Activated CD4-positive, alpha-beta T cell treated with anti-CD3 and anti-CD28 coated beads, Interleukin-2, amount 10 ng/mL, durations not matched to agents 7 days and 5 days (primary cell): ENCODE data around the gene ZKSCAN3. TPM values are rescaled to one million over a fixed set of nuclear protein-coding genes. Genes with fewer than 3 reads are reported as not detected.

Experiments used
- CTCF ChIA-PET: fragments of 350-600 bp; sonication (Branson Sonifier 250); formaldehyde crosslinking; loops from one replicate; lab custom pipeline; 2021; ENCODE audit warnings: antibody characterized with exemption; lab: Charles Lee
- POLR2A ChIA-PET: fragments of 350-600 bp; sonication (Branson Sonifier 250); formaldehyde crosslinking; loops from one replicate; lab custom pipeline; 2021; ENCODE audit warnings: antibody characterized with exemption; lab: Charles Lee
- DNase-seq: peaks from one replicate; pipeline ENCODE4 v3.0.0-alpha.2; 2020
- H3K27ac Mint-ChIP-seq: one replicate; pipeline ENCODE4 v1.8.0; 2021; ENCODE audit warnings: mild to moderate bottlenecking, moderate library complexity, mixed read lengths
- H3K27me3 Mint-ChIP-seq: one replicate; pipeline ENCODE4 v1.8.0; 2021; ENCODE audit warnings: mixed read lengths
- H3K36me3 Mint-ChIP-seq: one replicate; pipeline ENCODE4 v1.8.0; 2021; ENCODE audit warnings: low read depth, mixed read lengths
- H3K4me1 Mint-ChIP-seq: one replicate; pipeline ENCODE4 v1.8.0; 2021; ENCODE audit warnings: mixed read lengths
- H3K4me3 Mint-ChIP-seq: one replicate; pipeline ENCODE4 v1.8.0; 2021; ENCODE audit warnings: mild to moderate bottlenecking, moderate library complexity, mixed read lengths
- H3K9me3 Mint-ChIP-seq: one replicate; pipeline ENCODE4 v1.8.0; 2021; ENCODE audit warnings: mixed read lengths
- total RNA-seq, 2 experiments: library from RNA; stranded (reverse); gene quantifications; one replicate each; pipeline ENCODE4 v1.2.3, GENCODE V29; 2021

ZKSCAN3 gene
- total RNA-seq, 2 experiments from 2014 or later: 6.2 to 7.0 TPM

- ChIA-PET CTCF (interaction anchor here (1.2 kb wide), 1 partner anchor 14 kb away, joined by 3 read pairs; no protein-coding TSS in a partner anchor), POLR2A (no interaction called here)
- Mint-ChIP-seq H3K4me1 (no peaks in the 10 kb centered on the region), H3K4me3 (no peak overlapping the region), H3K27me3 (peaks cover 5% of the 10 kb centered on the region), H3K27ac (no peak overlapping the region), H3K9me3 (peaks cover 13% of the 10 kb centered on the region), H3K36me3 (peaks cover 6% of the 10 kb centered on the region)
- DNase-seq: no peak
Measured at GRCh38 chr6:28333599-28334018, 16.1 kb upstream of the ZKSCAN3 start.

- H3K4me1 Mint-ChIP-seq: no peaks in the 10 kb centered on the region
- ChIA-PET CTCF (interaction anchor here (0.5 to 3.8 kb wide), 3 partner anchors 13 to 871 kb away, joined by 3 to 20 read pairs (median 3); no protein-coding TSS in a partner anchor), POLR2A (no interaction called here)
- H3K27ac Mint-ChIP-seq: no peak overlapping the region
- H3K36me3 Mint-ChIP-seq: peaks cover 1% of the 10 kb centered on the region
- DNase-seq: no peak
- H3K9me3 Mint-ChIP-seq: peaks cover 7% of the 10 kb centered on the region
- H3K27me3 Mint-ChIP-seq: peaks cover 5% of the 10 kb centered on the region
- no peak overlapping the region for H3K4me3 Mint-ChIP-seq
Measured at GRCh38 chr6:28334286-28335039, 15.3 kb upstream of the ZKSCAN3 start.

GRCh38 chr6:28335040-28335563, 14.6 kb upstream of the ZKSCAN3 start:
- DNase-seq: no peak
- H3K27me3 Mint-ChIP-seq: peaks cover 6% of the 10 kb centered on the region

GRCh38 chr6:28335564-28336283, 14.0 kb upstream of the ZKSCAN3 start, which contains the start of gene ZSCAN31:
ZSCAN31 (minus strand) TSS chr6:28336148; CDS start chr6:28329683, 6,465 bp downstream.
- peak; percentile 62 for DNase-seq
- H3K4me1 Mint-ChIP-seq: peaks cover 2% of the 10 kb centered on the region
- POLR2A ChIA-PET: interaction anchor here (0.6 to 1.0 kb wide), 4 partner anchors 83 to 502 kb away, joined by 3 read pairs; no protein-coding TSS in a partner anchor
- no peak within 1 kb of the TSS for H3K4me3 Mint-ChIP-seq
- peaks cover 16% of the 10 kb centered on the region for H3K9me3 Mint-ChIP-seq
- peaks cover 7% of the 10 kb centered on the region for H3K27me3 Mint-ChIP-seq
- CTCF ChIA-PET: interaction anchor here (1.5 to 3.8 kb wide), 2 partner anchors 20 to 24 kb away, joined by 4 to 20 read pairs; no protein-coding TSS in a partner anchor
- H3K27ac Mint-ChIP-seq: no peak within 1 kb of the TSS
- H3K36me3 Mint-ChIP-seq: peaks cover 8% of the 10 kb centered on the region

More at GRCh38 chr6:28335040-28335563, 14.6 kb upstream of the ZKSCAN3 start:
- Mint-ChIP-seq H3K36me3 (peaks cover 2% of the 10 kb centered on the region), H3K27ac (no peak overlapping the region), H3K9me3 (peaks cover 13% of the 10 kb centered on the region), H3K4me1 (no peaks in the 10 kb centered on the region), H3K4me3 (no peak overlapping the region)
- POLR2A ChIA-PET: interaction anchor here (0.6 to 0.7 kb wide), 2 partner anchors 440 to 503 kb away, joined by 3 read pairs; no protein-coding TSS in a partner anchor
- CTCF ChIA-PET: interaction anchor here (0.5 to 3.8 kb wide), 3 partner anchors 21 to 872 kb away, joined by 3 to 20 read pairs (median 4); no protein-coding TSS in a partner anchor

GRCh38 chr6:28336284-28337120, 13.2 kb upstream of the ZKSCAN3 start:
- H3K27me3 Mint-ChIP-seq: peaks cover 4% of the 10 kb centered on the region
- DNase-seq: no peak
- H3K27ac Mint-ChIP-seq: no peak overlapping the region
- no peak overlapping the region for H3K4me3 Mint-ChIP-seq
- H3K9me3 Mint-ChIP-seq: peaks cover 14% of the 10 kb centered on the region
- peaks cover 4% of the 10 kb centered on the region for H3K4me1 Mint-ChIP-seq
- peaks cover 11% of the 10 kb centered on the region for H3K36me3 Mint-ChIP-seq
- CTCF ChIA-PET: interaction anchor here (1.3 to 3.8 kb wide), 3 partner anchors 10 to 25 kb away, joined by 3 to 20 read pairs (median 4); no protein-coding TSS in a partner anchor
- POLR2A ChIA-PET: interaction anchor here (0.7 to 1.0 kb wide), 2 partner anchors 84 to 175 kb away, joined by 3 read pairs; no protein-coding TSS in a partner anchor

- H3K27ac Mint-ChIP-seq: no peak overlapping the region
- DNase-seq: no peak
- peaks cover 11% of the 10 kb centered on the region for H3K36me3 Mint-ChIP-seq
- no peak overlapping the region for H3K4me3 Mint-ChIP-seq
- H3K4me1 Mint-ChIP-seq: peaks cover 4% of the 10 kb centered on the region
- H3K9me3 Mint-ChIP-seq: peaks cover 18% of the 10 kb centered on the region
- CTCF ChIA-PET: interaction anchor here (1.3 to 3.8 kb wide), 2 partner anchors 10 to 19 kb away, joined by 3 to 20 read pairs; no protein-coding TSS in a partner anchor
- POLR2A ChIA-PET: no interaction called here
- H3K27me3 Mint-ChIP-seq: peaks cover 4% of the 10 kb centered on the region
Measured at GRCh38 chr6:28337121-28337520, 12.6 kb upstream of the ZKSCAN3 start.

GRCh38 chr6:28340310-28341095, 9.2 kb upstream of the ZKSCAN3 start:
- ChIA-PET CTCF (interaction anchor here (1.2 kb wide), 1 partner anchor 15 kb away, joined by 3 read pairs; no protein-coding TSS in a partner anchor), POLR2A (no interaction called here)
- Mint-ChIP-seq H3K27me3 (peaks cover 11% of the 10 kb centered on the region), H3K27ac (no peak overlapping the region), H3K4me3 (no peak overlapping the region), H3K9me3 (peaks cover 23% of the 10 kb centered on the region), H3K4me1 (peaks cover 4% of the 10 kb centered on the region), H3K36me3 (peaks cover 10% of the 10 kb centered on the region)
- no peak for DNase-seq

- no peak for DNase-seq
Measured at GRCh38 chr6:28343898-28344677, 5.7 kb upstream of the ZKSCAN3 start.

GRCh38 chr6:28345201-28345600, 4.5 kb upstream of the ZKSCAN3 start:
- H3K27me3 Mint-ChIP-seq: peaks cover 31% of the 10 kb centered on the region

More at GRCh38 chr6:28343898-28344677, 5.7 kb upstream of the ZKSCAN3 start:
- Mint-ChIP-seq H3K27ac (no peak overlapping the region), H3K4me3 (no peak overlapping the region), H3K36me3 (peaks cover 10% of the 10 kb centered on the region), H3K9me3 (peaks cover 23% of the 10 kb centered on the region), H3K4me1 (peaks cover 4% of the 10 kb centered on the region), H3K27me3 (peaks cover 31% of the 10 kb centered on the region)
- CTCF ChIA-PET: no interaction called here
- POLR2A ChIA-PET: interaction anchor here (0.5 kb wide), 1 partner anchor 31 kb away, joined by 4 read pairs; no protein-coding TSS in a partner anchor

GRCh38 chr6:28347119-28347518, 2.6 kb upstream of the ZKSCAN3 start:
- Mint-ChIP-seq H3K9me3 (peaks cover 5% of the 10 kb centered on the region), H3K4me3 (no peak overlapping the region), H3K27ac (no peak overlapping the region), H3K36me3 (peaks cover 13% of the 10 kb centered on the region), H3K4me1 (peaks cover 26% of the 10 kb centered on the region), H3K27me3 (peaks cover 31% of the 10 kb centered on the region)
- CTCF ChIA-PET: interaction anchor here (0.9 to 1.4 kb wide), 3 partner anchors 9 to 13 kb away, joined by 3 to 4 read pairs (median 3); no protein-coding TSS in a partner anchor
- POLR2A ChIA-PET: no interaction called here
- no peak for DNase-seq

More at GRCh38 chr6:28345201-28345600, 4.5 kb upstream of the ZKSCAN3 start:
- Mint-ChIP-seq H3K4me1 (peaks cover 11% of the 10 kb centered on the region), H3K4me3 (no peak overlapping the region), H3K27ac (no peak overlapping the region), H3K9me3 (peaks cover 16% of the 10 kb centered on the region), H3K36me3 (peaks cover 16% of the 10 kb centered on the region)
- POLR2A ChIA-PET: no interaction called here
- DNase-seq: no peak
- CTCF ChIA-PET: interaction anchor here (0.6 kb wide), 1 partner anchor 538 kb away, joined by 3 read pairs; no protein-coding TSS in a partner anchor
